Measurements from ENCODE around the gene INKA2.

Gene INKA2

DNA sequence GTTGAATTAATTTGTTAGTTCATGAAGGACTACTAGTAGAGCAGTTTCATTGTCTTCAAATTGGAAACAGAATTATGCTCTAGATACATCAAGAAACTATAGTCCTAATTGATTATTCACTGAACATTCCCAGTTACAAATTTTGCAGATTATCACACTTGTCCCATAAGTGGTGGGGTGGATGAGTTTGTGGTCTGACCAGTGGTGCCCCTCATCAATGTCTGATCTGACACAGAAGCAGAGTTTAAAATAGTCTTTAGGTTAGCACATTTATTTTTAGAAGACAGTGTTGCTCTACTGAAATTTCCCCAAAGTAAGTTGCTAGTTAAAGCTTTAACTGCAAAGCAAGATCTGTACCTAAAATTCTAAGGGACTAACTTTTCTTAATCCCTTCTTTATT is 42.9 kb downstream of the INKA2 start:
- DNase-seq = no peak

DNA sequence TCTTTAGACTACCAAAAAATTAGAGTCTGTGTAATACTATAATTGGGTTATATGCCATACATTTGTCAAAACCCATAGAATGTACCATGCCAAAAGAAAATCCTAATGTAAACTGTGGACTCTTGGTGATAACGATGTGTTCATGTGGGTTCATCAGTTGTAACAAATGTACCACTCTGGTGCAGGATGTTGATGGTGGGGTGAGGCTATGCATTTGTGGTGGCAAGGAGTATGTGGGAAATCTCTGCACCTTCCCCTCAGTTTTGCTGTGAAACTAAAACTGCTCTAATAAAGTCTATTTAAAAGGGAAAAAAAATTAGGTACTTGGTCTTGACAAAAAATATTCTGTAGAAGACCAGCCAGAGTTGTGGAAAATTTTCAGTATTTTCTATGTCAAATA is 43.4 kb downstream of the INKA2 start:
- DNase-seq = no peak

DNA sequence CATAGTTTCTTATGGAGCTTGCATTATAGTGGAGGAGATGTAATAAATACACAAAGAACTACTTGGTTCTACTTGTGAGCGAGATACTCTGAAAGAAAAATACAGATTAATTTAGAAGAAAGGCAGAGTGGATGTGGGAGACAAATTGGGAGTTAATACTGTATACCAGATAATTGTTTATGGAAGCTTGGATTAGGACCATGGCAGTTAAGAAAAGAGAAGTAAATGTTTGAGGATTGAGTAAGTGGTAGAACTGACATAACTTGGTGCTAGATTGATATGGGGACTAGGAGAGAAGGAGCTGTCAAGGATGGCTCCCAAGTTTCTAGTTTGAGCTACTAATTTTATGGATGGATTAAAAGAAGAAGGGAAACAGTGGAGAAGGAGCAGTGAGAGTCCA is 47.3 kb downstream of the INKA2 start:
- no peak for DNase-seq

DNA sequence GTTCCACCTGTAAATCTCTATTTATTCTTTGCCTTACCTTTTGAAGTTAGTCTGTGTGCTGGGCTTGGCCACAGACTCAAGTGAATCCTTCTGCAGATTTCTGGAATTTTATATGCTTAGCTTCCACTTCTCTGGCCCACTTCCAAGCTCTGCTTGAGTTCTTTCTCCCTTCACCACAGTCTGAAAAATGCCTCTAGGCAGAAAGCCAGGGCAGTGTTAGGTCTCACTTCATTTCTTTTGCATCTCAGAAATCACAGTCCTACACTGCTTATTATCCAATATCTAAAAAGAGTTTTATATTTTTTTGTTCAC is 48.9 kb downstream of the INKA2 start:
- no peak for DNase-seq
